Measurements from ENCODE around the gene IGSF8.

GRCh38 chr1:160089883-160090282 lies 8.5 kb downstream of the IGSF8 start:
- TF ChIP-seq CTCF (IDR thresholded peaks at IDR 0.05) (no peak), POLR2AphosphoS5 (IDR thresholded peaks at IDR 0.05) (no peak)
